ENCODE measurements around the gene C5orf34. TPM values are rescaled to one million over a fixed set of nuclear protein-coding genes. Genes with fewer than 3 reads are reported as not detected.

C5orf34 gene
- polyA plus RNA-seq, 1 of the 3 experiments (the other 2 are of a cell fraction) = 2.9 TPM

- no peak overlapping the region for H2AFZ ChIP-seq (ENCODE audit: low read depth)
- TF ChIP-seq MEF2A (IDR thresholded peaks at IDR 0.05; ENCODE audit: borderline replicate concordance, low read depth) (no peak), TAF1 (IDR thresholded peaks at IDR 0.05; ENCODE audit: borderline replicate concordance, low read depth, low read length) (no peak), FOXM1 (IDR thresholded peaks at IDR 0.05; ENCODE audit: low read depth) (no peak), CTCF (IDR thresholded peaks at IDR 0.05) (no peak), RCOR1 (IDR thresholded peaks at IDR 0.05; ENCODE audit: low read length) (no peak), REST (IDR thresholded peaks at IDR 0.05; ENCODE audit: low read depth, low read length) (no peak), CHD2 (IDR thresholded peaks at IDR 0.05; ENCODE audit: low read length, partially characterized antibody) (no peak), POLR2AphosphoS5 (IDR thresholded peaks at IDR 0.05; ENCODE audit: low read depth, low read length) (no peak), RFX5 (IDR thresholded peaks at IDR 0.05; ENCODE audit: low read length) (no peak), USF1 (IDR thresholded peaks at IDR 0.05; ENCODE audit: borderline replicate concordance, low read depth) (no peak), EP300 (IDR thresholded peaks at IDR 0.05; ENCODE audit: borderline replicate concordance in 1 of 2, low read depth in 1 of 2, low read length in 1 of 2) (no peak), NRF1 (IDR thresholded peaks at IDR 0.05; ENCODE audit: low read depth, low read length) (no peak), MXI1 (IDR thresholded peaks at IDR 0.05; ENCODE audit: low read depth, low read length) (no peak), EZH2phosphoT487 (IDR thresholded peaks at IDR 0.05; ENCODE audit: borderline replicate concordance, low read depth) (no peak), RAD21 (IDR thresholded peaks at IDR 0.05; ENCODE audit: low read length) (no peak)
- ChIA-PET CTCF (interaction anchor here (1.6 kb wide), 1 partner anchor 84 kb away, joined by 6 read pairs; no protein-coding TSS in a partner anchor), POLR2A (no interaction called here)
- no peak for DNase-seq
- H3K27ac ChIP-seq (ENCODE audit: low read depth in 2 of 2, low read length in 1 of 2) = no peak overlapping the region
- no peak overlapping the region for H3K4me2 ChIP-seq
- H3K79me2 ChIP-seq (ENCODE audit: insufficient read depth) = peaks cover 96% of the 10 kb centered on the region
- H4K20me1 ChIP-seq (ENCODE audit: insufficient read depth) = peaks cover 47% of the 10 kb centered on the region
- no peak overlapping the region for H3K4me3 ChIP-seq (ENCODE audit: low read depth in 2 of 2, low read length in 1 of 2)
- H3K9me3 ChIP-seq = no peaks in the 10 kb centered on the region
- WGBS (ENCODE audit: low lambda C conversion rate) = 100% methylated on average over 2 of the region's 2 CpGs
- H3K9me2 ChIP-seq = no peaks in the 10 kb centered on the region
- peaks cover 11% of the 10 kb centered on the region for H3F3A ChIP-seq (replicated peaks; ENCODE audit: insufficient read depth)
- no peak overlapping the region for H3K9ac ChIP-seq
- no peaks in the 10 kb centered on the region for H3K27me3 ChIP-seq (ENCODE audit: insufficient read depth)
- H3K4me1 ChIP-seq (ENCODE audit: control insufficient read depth in 1 of 2, insufficient read depth in 2 of 2, low read depth in 1 of 2, low read length in 1 of 2) = no peaks in the 10 kb centered on the region; a peak in 2 of 4 replicates
- H3K36me3 ChIP-seq (replicated peaks in 1 of 2; ENCODE audit: control insufficient read depth in 1 of 2, insufficient read depth in 2 of 2, low read length in 1 of 2) = peaks cover 83 to 92% of the 10 kb centered on the region in 2 experiments
Measured at GRCh38 chr5:43547532-43547931, 32.6 kb upstream of the C5orf34 start.
